ENCODE results near the gene C3orf62. TPM values are rescaled to one million over a fixed set of nuclear protein-coding genes. Genes with fewer than 3 reads are reported as not detected.

Gene C3orf62
- 1.8 to 2.4 TPM (median 2.1 TPM) in 5 replicates for total RNA-seq (2022; extraction: Qiagen RNA extraction)

GRCh38 chr3:49276475-49277382 is at the start of gene C3orf62:
TSS of gene C3orf62 (minus strand) at chr3:49277232. CDS start at chr3:49276872, 360 bp downstream.

Other genes starting within 250 kb of the C3orf62 start
- gene IMPDH2, start 247.8 kb downstream of the C3orf62 start, total RNA-seq (2022; extraction: Qiagen RNA extraction): 147 to 171 TPM (median 156 TPM) in 5 replicates
- gene QRICH1, start 183.2 kb downstream of the C3orf62 start, total RNA-seq (2022; extraction: Qiagen RNA extraction): 32.4 to 39.5 TPM (median 37.2 TPM) in 5 replicates
- 123 to 154 TPM (median 143 TPM) in 5 replicates for gene QARS1, start 172.5 kb downstream of the C3orf62 start, total RNA-seq (2022; extraction: Qiagen RNA extraction)
- 17.5 to 23.3 TPM (median 20.5 TPM) in 5 replicates for gene USP19, start 156.4 kb downstream of the C3orf62 start, total RNA-seq (2022; extraction: Qiagen RNA extraction)
- 83.5 to 112 TPM (median 105 TPM) in 5 replicates for gene LAMB2, start 144.2 kb downstream of the C3orf62 start, total RNA-seq (2022; extraction: Qiagen RNA extraction)
- 12.1 to 16.0 TPM (median 14.4 TPM) in 5 replicates for gene CCDC71, start 110.9 kb downstream of the C3orf62 start, total RNA-seq (2022; extraction: Qiagen RNA extraction)
- gene KLHDC8B, start 105.6 kb downstream of the C3orf62 start, total RNA-seq (2022; extraction: Qiagen RNA extraction): 3.6 to 5.8 TPM (median 4.7 TPM) in 5 replicates
- gene USP4, start 62.8 kb upstream of the C3orf62 start, total RNA-seq (2022; extraction: Qiagen RNA extraction): 11.9 to 15.5 TPM (median 14.2 TPM) in 5 replicates
- gene GPX1, start 81.1 kb upstream of the C3orf62 start, total RNA-seq (2022; extraction: Qiagen RNA extraction): 272 to 325 TPM (median 297 TPM) in 5 replicates
- gene RHOA, start 134.7 kb upstream of the C3orf62 start, total RNA-seq (2022; extraction: Qiagen RNA extraction): 459 to 577 TPM (median 461 TPM) in 5 replicates
- gene TCTA, start 135.2 kb upstream of the C3orf62 start, total RNA-seq (2022; extraction: Qiagen RNA extraction): 20.8 to 24.4 TPM (median 23.1 TPM) in 5 replicates
- gene AMT, start 145.2 kb upstream of the C3orf62 start, total RNA-seq (2022; extraction: Qiagen RNA extraction): 0.32 to 0.53 TPM (median 0.42 TPM) in 5 replicates
- gene NICN1, start 152.1 kb upstream of the C3orf62 start, total RNA-seq (2022; extraction: Qiagen RNA extraction): 4.8 to 6.1 TPM (median 5.6 TPM) in 5 replicates
- 47.2 to 61.1 TPM (median 56.0 TPM) in 5 replicates for gene DAG1, start 193.0 kb upstream of the C3orf62 start, total RNA-seq (2022; extraction: Qiagen RNA extraction)